ENCODE results near the gene PF4V1. TPM values are rescaled to one million over a fixed set of nuclear protein-coding genes. Genes with fewer than 3 reads are reported as not detected.

Gene PF4V1
- total RNA-seq, 2 experiments from 2014 or later = not detected

DNA sequence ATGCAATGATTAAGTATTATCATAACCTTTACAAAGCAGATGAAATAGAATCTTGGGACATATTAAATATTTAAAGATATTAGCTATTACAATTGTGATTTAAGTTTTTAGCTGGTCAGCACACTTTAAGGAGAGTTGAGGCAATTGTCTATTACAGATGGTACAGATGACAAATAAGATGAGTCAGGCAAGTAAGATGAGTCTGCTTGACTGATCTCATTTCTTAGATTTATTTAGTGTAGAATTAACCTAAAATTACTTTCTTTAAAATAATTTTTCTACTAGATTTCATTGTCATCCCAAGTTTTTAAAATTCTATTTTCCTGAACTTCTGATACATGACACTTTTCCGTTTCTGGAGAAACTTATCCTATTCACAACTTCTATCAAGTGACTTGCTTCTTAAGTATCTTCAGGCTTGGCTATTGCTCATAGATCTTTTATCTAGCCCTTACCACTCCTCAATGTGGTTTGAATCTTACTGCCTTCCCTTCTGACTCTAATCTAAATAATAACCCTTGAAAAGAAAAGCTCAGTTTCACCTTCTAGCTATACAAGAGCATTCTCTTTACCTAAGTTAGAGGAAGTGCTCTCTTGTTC, 49.0 kb downstream of the PF4V1 start:
- H3K4me1 Mint-ChIP-seq (ENCODE audit: low read depth) = no peaks in the 10 kb centered on the region
- H3K4me3 Mint-ChIP-seq = no peak overlapping the region
- no peaks in the 10 kb centered on the region for H3K27me3 Mint-ChIP-seq (ENCODE audit: low read depth)
- ATAC-seq = no peak
- ChIA-PET POLR2A (no interaction called here), CTCF (no interaction called here)
- H3K9me3 Mint-ChIP-seq (ENCODE audit: insufficient read depth) = no peaks in the 10 kb centered on the region
- H3K36me3 Mint-ChIP-seq (ENCODE audit: low read depth) = no peaks in the 10 kb centered on the region
- H3K27ac Mint-ChIP-seq = no peak overlapping the region
- no peak for DNase-seq

DNA sequence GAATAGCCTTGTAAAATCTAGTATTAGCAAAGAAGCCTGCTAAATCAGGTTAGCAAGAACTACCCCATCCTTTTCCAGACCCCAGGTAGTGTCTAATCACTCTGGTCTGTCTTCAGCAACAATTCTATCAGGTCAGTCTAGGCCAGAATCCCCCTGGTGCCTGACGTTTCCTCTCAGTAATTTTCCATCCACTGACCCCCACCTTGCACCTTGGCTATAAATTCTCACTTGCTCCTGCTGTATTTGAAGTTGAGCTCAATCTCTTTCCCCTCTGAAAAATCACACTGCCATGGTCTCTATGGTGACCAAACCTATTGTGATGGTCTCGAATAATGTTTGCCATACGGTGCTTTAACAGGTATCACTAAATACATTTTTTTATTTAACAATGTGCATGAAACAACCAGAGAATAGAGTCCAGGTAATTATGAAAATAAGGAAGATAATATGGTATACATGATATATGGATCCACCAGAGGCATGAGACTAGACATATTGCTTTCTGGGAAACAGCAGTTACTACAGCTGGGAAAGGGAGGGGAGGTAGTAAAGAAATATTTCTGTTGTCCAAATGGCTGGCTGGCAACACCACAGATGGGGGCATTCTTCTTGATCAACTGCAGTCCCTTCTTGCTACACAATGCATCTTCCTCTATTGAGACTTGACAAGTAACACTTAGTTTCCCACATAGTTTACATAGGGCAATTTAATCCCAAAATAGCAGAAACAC, 49.9 kb downstream of the PF4V1 start:
- Mint-ChIP-seq H3K4me3 (no peak overlapping the region), H3K27me3 (ENCODE audit: low read depth) (no peaks in the 10 kb centered on the region), H3K9me3 (ENCODE audit: insufficient read depth) (no peaks in the 10 kb centered on the region), H3K36me3 (ENCODE audit: low read depth) (no peaks in the 10 kb centered on the region), H3K4me1 (ENCODE audit: low read depth) (no peaks in the 10 kb centered on the region), H3K27ac (no peak overlapping the region)
- ChIA-PET POLR2A (no interaction called here), CTCF (no interaction called here)
- DNase-seq (no peak), ATAC-seq (no peak)

Other genes with a start within 250 kb of the PF4V1 start
- gene RASSF6, start 232.9 kb upstream of the PF4V1 start, total RNA-seq = not detected
- not detected for gene CXCL8, start 112.7 kb upstream of the PF4V1 start, total RNA-seq
- not detected for gene CXCL6, start 16.6 kb upstream of the PF4V1 start, total RNA-seq
- gene CXCL1, start 16.1 kb downstream of the PF4V1 start, total RNA-seq = not detected
- gene PF4, start 128.7 kb downstream of the PF4V1 start, total RNA-seq = not detected
- gene PPBP, start 134.9 kb downstream of the PF4V1 start, total RNA-seq = not detected
- not detected for gene CXCL5, start 145.4 kb downstream of the PF4V1 start, total RNA-seq
- not detected for gene CXCL3, start 185.4 kb downstream of the PF4V1 start, total RNA-seq
- gene CXCL2, start 245.9 kb downstream of the PF4V1 start, total RNA-seq = not detected

Measured in activated CD8-positive, alpha-beta T cell treated with anti-CD3 and anti-CD28 coated beads, Interleukin-2, amount 10 ng/mL, durations not matched to agents 7 days and 5 days (primary cell).